ENCODE results near the gene CCDC18.
"Not testable (repeated sequence)": the region's sequence is repeated elsewhere in the genome, so short reads cannot be mapped to it uniquely, and the experiment has no call there.

CCDC18 gene

GRCh38 chr1:93239863-93240262, 59.3 kb downstream of the CCDC18 start:
- DNase-seq = no peak

GRCh38 chr1:93243233-93243632, 62.7 kb downstream of the CCDC18 start:
- not testable (repeated sequence) for DNase-seq

- DNase-seq = no peak
Measured at GRCh38 chr1:93244298-93245069, 64.0 kb downstream of the CCDC18 start.

GRCh38 chr1:93251966-93252365, 71.4 kb downstream of the CCDC18 start:
- no peak for DNase-seq

- DNase-seq = no peak
Measured at GRCh38 chr1:93252598-93252997, 72.1 kb downstream of the CCDC18 start.

GRCh38 chr1:93253516-93253915, 73.0 kb downstream of the CCDC18 start:
- peak; percentile 22 for DNase-seq

GRCh38 chr1:93255222-93256079, 74.9 kb downstream of the CCDC18 start:
- DNase-seq = no peak

- DNase-seq = no peak
Measured at GRCh38 chr1:93256433-93256832, 75.9 kb downstream of the CCDC18 start.

- no peak for DNase-seq
Measured at GRCh38 chr1:93257889-93258288, 77.4 kb downstream of the CCDC18 start.

GRCh38 chr1:93260726-93261125, 80.2 kb downstream of the CCDC18 start:
- not testable (repeated sequence) for DNase-seq

- DNase-seq = no peak
Measured at GRCh38 chr1:93262645-93263044, 82.1 kb downstream of the CCDC18 start.

- DNase-seq = not testable (repeated sequence)
Measured at GRCh38 chr1:93268888-93269287, 88.4 kb downstream of the CCDC18 start.

- not testable (repeated sequence) for DNase-seq
Measured at GRCh38 chr1:93275262-93275633, 94.7 kb downstream of the CCDC18 start.

GRCh38 chr1:93275634-93276295, 95.2 kb downstream of the CCDC18 start:
- no peak for DNase-seq

- DNase-seq = not testable (repeated sequence)
Measured at GRCh38 chr1:93277530-93277929, 97.0 kb downstream of the CCDC18 start.

GRCh38 chr1:93283496-93283895, 103.0 kb downstream of the CCDC18 start:
- no peak for DNase-seq

GRCh38 chr1:93288558-93288957, 108.0 kb downstream of the CCDC18 start:
- DNase-seq = no peak

GRCh38 chr1:93296555-93297154, 116.1 kb downstream of the CCDC18 start:
- DNase-seq = no peak

GRCh38 chr1:93301131-93301530, 120.6 kb downstream of the CCDC18 start:
- no peak for DNase-seq

GRCh38 chr1:93302078-93302477, 121.6 kb downstream of the CCDC18 start:
- no peak for DNase-seq

- peak; percentile 31 for DNase-seq
Measured at GRCh38 chr1:93304716-93305138, 124.2 kb downstream of the CCDC18 start.

GRCh38 chr1:93306920-93307319, 126.4 kb downstream of the CCDC18 start:
- no peak for DNase-seq

- DNase-seq = no peak
Measured at GRCh38 chr1:93313026-93313425, 132.5 kb downstream of the CCDC18 start.
